DOHH2 (cell line): ENCODE data around the gene TMEM53.

Experiments
- CTCF ChIP-seq: fragments of 200-600 bp; sonication (generic); IDR thresholded peaks from one replicate; pipeline ENCODE4 v1.5.1; 2014; ENCODE audit warnings: antibody characterized with exemption, mild to moderate bottlenecking, low read depth, low read length; ENCODE audit not compliant: poor library complexity, severe bottlenecking
- EZH2phosphoT487 ChIP-seq: fragments of 200-600 bp; sonication (generic); IDR thresholded peaks from 2 replicates; pipeline ENCODE4 v1.6.1; 2017; ENCODE audit warnings: borderline replicate concordance, mild to moderate bottlenecking, antibody characterized with exemption, low read length, moderate library complexity, mixed read lengths

- TF ChIP-seq CTCF (no peak), EZH2phosphoT487 (no peak)
These were observed 57.1 kb downstream of the TMEM53 start for GRCh38 chr1:44616991-44617702.
